ENCODE measurements around the gene TBC1D17. TPM values are rescaled to one million over a fixed set of nuclear protein-coding genes. Genes with fewer than 3 reads are reported as not detected.

Gene TBC1D17
- total RNA-seq, 1 donor from 2014 or later = 2.1 TPM

DNA sequence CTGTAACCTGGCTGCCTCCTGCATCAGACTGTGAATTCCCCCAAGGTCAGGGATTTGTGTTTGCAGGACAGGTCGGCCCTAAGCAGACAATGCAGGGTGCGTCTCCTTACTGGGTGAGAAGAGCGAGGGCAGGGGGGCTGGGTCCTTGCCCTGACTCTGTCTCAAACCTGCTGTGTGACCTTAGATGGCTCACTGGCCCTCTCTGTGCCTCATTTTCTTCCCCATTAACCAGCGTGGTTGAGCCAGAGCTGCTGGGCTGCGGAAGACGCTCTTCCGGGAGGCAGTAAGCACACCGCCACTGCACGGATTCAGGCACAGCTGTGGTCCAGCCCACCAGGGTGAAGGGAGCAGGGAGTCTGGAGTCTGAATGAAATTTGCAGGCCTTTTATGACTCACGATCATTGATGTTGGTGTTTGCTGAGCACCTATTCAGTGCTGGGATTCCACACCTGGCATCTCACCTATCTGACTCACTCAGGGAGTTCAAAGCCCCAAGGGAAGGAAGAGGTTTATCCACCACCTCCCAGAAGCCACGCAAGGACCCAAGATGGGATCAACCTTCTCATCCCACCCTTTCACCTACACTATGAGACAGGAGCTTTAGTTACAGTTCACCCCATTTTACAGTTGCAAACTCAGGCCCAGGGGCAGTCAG, 2.9 kb upstream of the TBC1D17 start:
- Histone ChIP-seq H3K4me3 (ENCODE audit: low read depth, low read length) (no peak overlapping the region), H3K27me3 (ENCODE audit: control insufficient read depth, insufficient read depth, low read length) (no peaks in the 10 kb centered on the region), H3K36me3 (ENCODE audit: control insufficient read depth, insufficient read depth, low read length) (peaks cover 13% of the 10 kb centered on the region)
- DNase-seq (ENCODE audit: low read depth) (peak; percentile 73), FAIRE-seq (no peak)
- TF ChIP-seq, protein P1, sequence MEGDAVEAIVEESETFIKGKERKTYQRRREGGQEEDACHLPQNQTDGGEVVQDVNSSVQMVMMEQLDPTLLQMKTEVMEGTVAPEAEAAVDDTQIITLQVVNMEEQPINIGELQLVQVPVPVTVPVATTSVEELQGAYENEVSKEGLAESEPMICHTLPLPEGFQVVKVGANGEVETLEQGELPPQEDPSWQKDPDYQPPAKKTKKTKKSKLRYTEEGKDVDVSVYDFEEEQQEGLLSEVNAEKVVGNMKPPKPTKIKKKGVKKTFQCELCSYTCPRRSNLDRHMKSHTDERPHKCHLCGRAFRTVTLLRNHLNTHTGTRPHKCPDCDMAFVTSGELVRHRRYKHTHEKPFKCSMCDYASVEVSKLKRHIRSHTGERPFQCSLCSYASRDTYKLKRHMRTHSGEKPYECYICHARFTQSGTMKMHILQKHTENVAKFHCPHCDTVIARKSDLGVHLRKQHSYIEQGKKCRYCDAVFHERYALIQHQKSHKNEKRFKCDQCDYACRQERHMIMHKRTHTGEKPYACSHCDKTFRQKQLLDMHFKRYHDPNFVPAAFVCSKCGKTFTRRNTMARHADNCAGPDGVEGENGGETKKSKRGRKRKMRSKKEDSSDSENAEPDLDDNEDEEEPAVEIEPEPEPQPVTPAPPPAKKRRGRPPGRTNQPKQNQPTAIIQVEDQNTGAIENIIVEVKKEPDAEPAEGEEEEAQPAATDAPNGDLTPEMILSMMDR (IDR thresholded peaks at IDR 0.05; ENCODE audit: insufficient read depth, low read length, severe bottlenecking) = no peak

DNA sequence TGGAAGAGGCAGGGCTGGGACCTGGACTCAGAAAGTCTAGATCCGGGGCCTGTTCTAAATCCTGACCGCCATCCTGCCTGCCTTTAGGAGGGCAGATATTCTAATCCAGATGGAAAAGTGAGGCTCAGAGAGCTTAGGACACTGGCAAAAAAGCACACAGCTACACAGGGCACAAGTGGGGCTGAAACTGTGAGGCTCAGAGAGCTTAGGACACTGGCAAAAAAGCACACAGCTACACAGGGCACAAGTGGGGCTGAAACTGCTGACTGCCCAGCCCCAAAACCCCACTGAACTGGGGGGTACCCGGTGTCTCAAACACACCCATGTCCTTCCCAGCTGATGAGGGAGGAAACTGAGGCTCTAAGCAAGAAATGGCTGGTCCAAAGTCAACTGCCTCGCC, 2.3 kb upstream of the TBC1D17 start:
- H3K4me3 ChIP-seq (ENCODE audit: low read depth, low read length) = no peak overlapping the region
- no peak for DNase-seq (ENCODE audit: low read depth)
- TF ChIP-seq, protein P1 (IDR thresholded peaks at IDR 0.05; ENCODE audit: insufficient read depth, low read length, severe bottlenecking) = no peak
- no peaks in the 10 kb centered on the region for H3K27me3 ChIP-seq (ENCODE audit: control insufficient read depth, insufficient read depth, low read length)
- peaks cover 14% of the 10 kb centered on the region for H3K36me3 ChIP-seq (ENCODE audit: control insufficient read depth, insufficient read depth, low read length)
- FAIRE-seq = no peak

DNA sequence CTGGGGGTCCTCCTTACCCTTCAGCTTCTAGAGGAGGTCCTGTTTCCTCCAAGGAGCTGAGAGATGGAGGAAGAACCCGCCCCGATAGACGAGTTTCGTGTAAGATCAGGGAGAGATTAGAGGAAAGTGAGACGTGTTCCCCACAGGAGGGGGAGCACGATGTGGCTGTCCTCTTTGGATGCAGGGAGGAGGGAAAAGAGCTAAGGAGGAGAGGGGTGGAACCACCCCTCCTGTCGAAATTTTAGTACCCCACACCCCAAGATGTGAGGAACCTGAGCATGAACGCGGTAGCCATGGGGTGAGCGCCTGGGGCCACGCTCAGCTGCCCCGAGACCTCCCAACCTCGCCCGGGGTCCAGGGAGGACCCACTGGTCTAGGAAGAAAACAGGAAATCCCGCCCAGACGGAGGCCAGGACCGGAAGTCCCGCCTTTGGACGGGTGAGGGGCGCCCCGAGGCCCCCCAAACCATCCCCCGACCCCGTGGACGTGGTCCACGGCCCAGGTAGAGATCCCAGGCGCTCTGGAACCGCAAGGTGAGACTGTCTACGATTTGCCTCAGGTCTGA, 1.6 kb upstream of the TBC1D17 start:
- TF ChIP-seq, protein P1 (IDR thresholded peaks at IDR 0.05; ENCODE audit: insufficient read depth, low read length, severe bottlenecking) = no peak
- Histone ChIP-seq H3K4me3 (ENCODE audit: low read depth, low read length) (peak overlapping the region; percentile 93), H3K36me3 (ENCODE audit: control insufficient read depth, insufficient read depth, low read length) (peaks cover 18% of the 10 kb centered on the region), H3K27me3 (ENCODE audit: control insufficient read depth, insufficient read depth, low read length) (no peaks in the 10 kb centered on the region)
- no peak for DNase-seq (ENCODE audit: low read depth)
- no peak for FAIRE-seq

DNA sequence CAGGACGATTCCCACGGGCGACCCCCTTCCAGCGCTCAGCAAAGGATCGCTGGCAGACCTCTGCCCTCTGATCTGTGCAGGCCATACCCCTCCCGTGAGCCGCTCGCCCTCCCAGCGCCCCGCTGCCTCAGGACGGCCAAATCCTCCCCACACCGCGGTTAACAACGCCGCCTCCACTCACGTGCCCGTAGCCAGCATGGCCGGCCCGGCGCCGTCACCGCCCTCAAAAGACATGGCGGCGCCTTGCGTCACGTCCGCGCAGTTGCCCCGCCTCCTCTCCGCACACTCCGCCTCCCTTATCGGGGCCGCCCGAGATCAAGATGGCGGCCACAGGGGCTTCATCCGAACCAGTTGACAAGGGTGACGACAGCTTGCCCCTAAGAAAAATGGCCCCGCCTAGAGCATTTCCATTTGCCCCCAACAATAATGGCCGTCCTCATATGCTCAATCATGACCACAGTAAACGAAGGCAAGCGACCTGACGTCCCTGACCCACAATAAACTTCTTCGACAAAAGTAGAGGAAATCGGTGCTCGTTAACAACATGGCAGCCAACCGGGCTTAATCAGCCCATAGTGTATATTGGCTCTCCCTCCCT, 981 bp upstream of the TBC1D17 start:
- TF ChIP-seq, protein P1 (IDR thresholded peaks at IDR 0.05; ENCODE audit: insufficient read depth, low read length, severe bottlenecking) = no peak
- Histone ChIP-seq H3K4me3 (ENCODE audit: low read depth, low read length) (peak overlapping the region; percentile 93), H3K27me3 (ENCODE audit: control insufficient read depth, insufficient read depth, low read length) (no peaks in the 10 kb centered on the region), H3K36me3 (ENCODE audit: control insufficient read depth, insufficient read depth, low read length) (peaks cover 19% of the 10 kb centered on the region)
- DNase-seq (ENCODE audit: low read depth) = peak; percentile 93
- no peak for FAIRE-seq

DNA sequence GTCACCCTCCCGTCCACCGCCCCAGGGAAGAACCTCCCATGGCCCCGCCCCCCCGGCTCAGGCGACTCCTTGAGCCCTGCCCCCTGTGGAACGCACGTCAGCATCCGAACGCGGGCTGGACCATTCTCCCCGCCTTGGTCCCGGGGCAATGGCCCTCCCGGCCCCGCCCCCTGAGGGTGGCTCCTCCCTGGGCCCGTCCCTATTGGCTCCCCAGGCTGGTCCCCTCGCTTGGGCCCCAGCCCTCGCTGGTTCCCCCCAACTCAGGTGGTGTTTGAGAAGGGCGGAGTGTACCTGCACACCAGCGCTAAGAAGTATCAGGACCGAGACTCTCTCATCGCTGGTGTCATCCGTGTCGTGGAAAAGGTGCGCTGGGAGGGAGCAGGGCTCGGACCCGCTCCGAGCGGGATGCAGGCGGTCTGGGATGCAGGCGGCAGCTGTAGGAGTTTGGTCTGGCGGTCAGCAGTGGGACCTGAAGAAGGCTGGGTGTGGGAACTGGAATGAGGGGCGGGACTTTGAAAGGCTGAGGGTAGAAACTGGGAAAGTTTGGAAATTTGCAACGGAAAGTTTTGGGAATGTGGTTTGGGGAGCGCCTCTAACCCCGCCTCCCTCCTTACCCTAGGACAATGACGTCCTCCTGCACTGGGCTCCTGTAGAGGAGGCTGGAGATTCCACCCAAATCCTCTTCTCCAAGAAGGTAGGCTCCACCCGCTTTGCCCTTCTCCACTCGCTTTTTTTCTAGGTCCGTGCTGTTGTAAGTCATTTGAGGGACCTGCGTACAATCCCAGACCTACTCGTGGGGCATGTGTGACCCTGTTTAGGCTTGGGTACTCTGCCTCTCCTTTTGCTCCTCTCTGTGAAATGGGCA, 609 bp downstream of the TBC1D17 start:
- TF ChIP-seq, protein P1 (IDR thresholded peaks at IDR 0.05; ENCODE audit: insufficient read depth, low read length, severe bottlenecking) = no peak
- no peaks in the 10 kb centered on the region for H3K27me3 ChIP-seq (ENCODE audit: control insufficient read depth, insufficient read depth, low read length)
- peak overlapping the region; percentile 63 for H3K4me3 ChIP-seq (ENCODE audit: low read depth, low read length)
- FAIRE-seq (no peak), DNase-seq (ENCODE audit: low read depth) (peak; percentile 88)
- H3K36me3 ChIP-seq (ENCODE audit: control insufficient read depth, insufficient read depth, low read length) = peaks cover 28% of the 10 kb centered on the region
